Thoracic aorta (tissue), 2 donors: Measurements from ENCODE around the gene PEPD. TPM values are rescaled to one million over a fixed set of nuclear protein-coding genes. Genes with fewer than 3 reads are reported as not detected.

Experiments used
- ATAC-seq: fragments of 150-250 bp; one replicate; pipeline ENCODE4 v1.8.0; 2017; ENCODE audit warnings: low read depth; ENCODE audit not compliant: insufficient number of reproducible peaks, low FRiP score
- DNase-seq: peaks from one replicate; pipeline ENCODE4 v3.0.0-alpha.2; 2020; ENCODE audit warnings: low spot score
- H3K27ac ChIP-seq, 2 donors: fragments of 200-600 bp; sonication (generic); 1 replicate in 1 of 2; 2 replicates in 1 of 2; pipeline ENCODE4 v1.5.1; 2016; ENCODE audit warnings: mild to moderate bottlenecking in 2 of 2, moderate library complexity in 2 of 2
- H3K27me3 ChIP-seq: fragments of 200-600 bp; sonication (generic); replicated peaks from 2 replicates; pipeline ENCODE4 v1.6.0; 2016; ENCODE audit warnings: mild to moderate bottlenecking; ENCODE audit not compliant: insufficient read depth
- H3K36me3 ChIP-seq: fragments of 200-600 bp; sonication (generic); one replicate; pipeline ENCODE4 v1.5.1; 2016
- H3K4me1 ChIP-seq, 2 donors: fragments of 200-600 bp; sonication (generic); 1 replicate in 1 of 2; 2 replicates in 1 of 2; pipeline versions ENCODE4 v1.5.1 to v1.6.0; 2016; ENCODE audit warnings: low read depth in 2 of 2, mild to moderate bottlenecking in 1 of 2; ENCODE audit not compliant: control insufficient read depth in 1 of 2
- H3K4me3 ChIP-seq: fragments of 200-600 bp; sonication (generic); 2 replicates; pipeline ENCODE4 v1.5.1; 2016; ENCODE audit warnings: mild to moderate bottlenecking
- H3K9me3 ChIP-seq: fragments of 200-600 bp; sonication (generic); 2 replicates; pipeline ENCODE4 v1.5.1; 2016
- CTCF ChIP-seq: fragments of 200-600 bp; sonication (generic); IDR thresholded peaks from one replicate; pipeline ENCODE4 v1.5.1; 2019; ENCODE audit warnings: antibody characterized with exemption
- total RNA-seq, 2 donors: library from RNA; depleted of rRNA; stranded (reverse); fragments of >200 nt; gene quantifications; one replicate each; pipeline versions ENCODE4 v1.1.0 to v1.2.3, GENCODE V29; 2016

The PEPD gene
- total RNA-seq, 2 donors from 2014 or later: 48.7 to 70.9 TPM

GRCh38 chr19:33426621-33427361, 94.8 kb downstream of the PEPD start:
- ATAC-seq: no peak
- no peak for TF ChIP-seq CTCF
- no peaks in the 10 kb centered on the region for H3K27me3 ChIP-seq
- no peak for DNase-seq
- H3K4me1 ChIP-seq: no peaks in the 10 kb centered on the region
- no peak overlapping the region for H3K27ac ChIP-seq
- H3K36me3 ChIP-seq: no peaks in the 10 kb centered on the region
- no peaks in the 10 kb centered on the region for H3K9me3 ChIP-seq
- H3K4me3 ChIP-seq: no peak overlapping the region

- ATAC-seq (no peak), DNase-seq (no peak)
- no peaks in the 10 kb centered on the region for H3K4me1 ChIP-seq
- no peaks in the 10 kb centered on the region for H3K27me3 ChIP-seq
- no peaks in the 10 kb centered on the region for H3K9me3 ChIP-seq
- TF ChIP-seq CTCF: no peak
- H3K4me3 ChIP-seq: no peak overlapping the region
- no peaks in the 10 kb centered on the region for H3K36me3 ChIP-seq
- no peak overlapping the region for H3K27ac ChIP-seq
Observed at GRCh38 chr19:33424181-33424580, 97.4 kb downstream of the PEPD start.

GRCh38 chr19:33422369-33423180, 99.0 kb downstream of the PEPD start:
- no peak overlapping the region for H3K4me3 ChIP-seq
- DNase-seq (no peak), ATAC-seq (no peak)
- no peak for TF ChIP-seq CTCF
- no peaks in the 10 kb centered on the region for H3K27me3 ChIP-seq
- H3K4me1 ChIP-seq: no peaks in the 10 kb centered on the region
- H3K36me3 ChIP-seq: no peaks in the 10 kb centered on the region
- H3K27ac ChIP-seq: no peak overlapping the region
- no peaks in the 10 kb centered on the region for H3K9me3 ChIP-seq

- ATAC-seq (no peak), DNase-seq (no peak)
- Histone ChIP-seq H3K36me3 (no peaks in the 10 kb centered on the region), H3K27ac (no peak overlapping the region), H3K4me3 (no peak overlapping the region), H3K9me3 (no peaks in the 10 kb centered on the region), H3K4me1 (no peaks in the 10 kb centered on the region), H3K27me3 (no peaks in the 10 kb centered on the region)
- no peak for TF ChIP-seq CTCF
Observed at GRCh38 chr19:33421368-33421767, 100.2 kb downstream of the PEPD start.

- H3K4me3 ChIP-seq: no peak overlapping the region
- H3K36me3 ChIP-seq: no peaks in the 10 kb centered on the region
- no peaks in the 10 kb centered on the region for H3K9me3 ChIP-seq
- DNase-seq: no peak
- H3K27me3 ChIP-seq: no peaks in the 10 kb centered on the region
- no peak overlapping the region for H3K27ac ChIP-seq
- TF ChIP-seq CTCF: no peak
- no peak for ATAC-seq
- no peaks in the 10 kb centered on the region for H3K4me1 ChIP-seq
Observed at GRCh38 chr19:33420821-33421220, 100.8 kb downstream of the PEPD start.
